HL-60 (cell line): Measurements from ENCODE around the gene CHI3L1.

Experiments
- DNase-seq, 2 experiments: peaks; one replicate each; pipeline ENCODE4 v3.0.0-alpha.2; 2010 to 2020; ENCODE audit warnings: low read depth in 1 of 2, low spot score in 1 of 2
- H3K27ac ChIP-seq: fragments of 250-450 bp; sonication (Bioruptor Pico); replicated peaks from 2 replicates; pipeline ENCODE4 v1.5.1; 2020; ENCODE audit warnings: mild to moderate bottlenecking, moderate library complexity
- H3K27me3 ChIP-seq: fragments of 250-450 bp; sonication (Bioruptor Pico); 2 replicates; pipeline ENCODE4 v1.5.1; 2021; ENCODE audit warnings: mild to moderate bottlenecking, moderate library complexity; ENCODE audit not compliant: insufficient read depth, poor library complexity, severe bottlenecking
- H3K4me3 ChIP-seq: replicated peaks from 2 replicates; pipeline ENCODE4 v1.5.1; 2011; ENCODE audit warnings: mild to moderate bottlenecking, control low read depth, low read length; ENCODE audit not compliant: insufficient read depth
- CTCF ChIP-seq: IDR thresholded peaks from one replicate; pipeline ENCODE4 v1.5.1; 2011; ENCODE audit warnings: low read length, control low read depth, inconsistent platforms; ENCODE audit not compliant: insufficient read depth
- GABPA ChIP-seq: IDR thresholded peaks from 2 replicates; pipeline ENCODE4 v1.6.1; 2012; ENCODE audit warnings: low read depth
- POLR2AphosphoS5 ChIP-seq: IDR thresholded peaks from 2 replicates; pipeline ENCODE4 v1.6.1; 2012; ENCODE audit warnings: low read depth
- SPI1 ChIP-seq: IDR thresholded peaks from 2 replicates; pipeline ENCODE4 v1.6.1; 2012; ENCODE audit warnings: low read depth, mild to moderate bottlenecking, borderline replicate concordance
- TF ChIP-seq, protein P1 (sequence below): IDR thresholded peaks from 2 replicates; pipeline ENCODE4 v1.6.1; 2012; ENCODE audit warnings: low read depth; ENCODE audit not compliant: insufficient replicate concordance

CHI3L1 gene

GRCh38 chr1:203146042-203146369, 40.5 kb downstream of the CHI3L1 start:
- H3K27ac ChIP-seq: no peak overlapping the region
- no peak for DNase-seq
- no peak overlapping the region for H3K4me3 ChIP-seq
- no peak for TF ChIP-seq SPI1
- TF ChIP-seq CTCF: no peak
- TF ChIP-seq, protein P1, sequence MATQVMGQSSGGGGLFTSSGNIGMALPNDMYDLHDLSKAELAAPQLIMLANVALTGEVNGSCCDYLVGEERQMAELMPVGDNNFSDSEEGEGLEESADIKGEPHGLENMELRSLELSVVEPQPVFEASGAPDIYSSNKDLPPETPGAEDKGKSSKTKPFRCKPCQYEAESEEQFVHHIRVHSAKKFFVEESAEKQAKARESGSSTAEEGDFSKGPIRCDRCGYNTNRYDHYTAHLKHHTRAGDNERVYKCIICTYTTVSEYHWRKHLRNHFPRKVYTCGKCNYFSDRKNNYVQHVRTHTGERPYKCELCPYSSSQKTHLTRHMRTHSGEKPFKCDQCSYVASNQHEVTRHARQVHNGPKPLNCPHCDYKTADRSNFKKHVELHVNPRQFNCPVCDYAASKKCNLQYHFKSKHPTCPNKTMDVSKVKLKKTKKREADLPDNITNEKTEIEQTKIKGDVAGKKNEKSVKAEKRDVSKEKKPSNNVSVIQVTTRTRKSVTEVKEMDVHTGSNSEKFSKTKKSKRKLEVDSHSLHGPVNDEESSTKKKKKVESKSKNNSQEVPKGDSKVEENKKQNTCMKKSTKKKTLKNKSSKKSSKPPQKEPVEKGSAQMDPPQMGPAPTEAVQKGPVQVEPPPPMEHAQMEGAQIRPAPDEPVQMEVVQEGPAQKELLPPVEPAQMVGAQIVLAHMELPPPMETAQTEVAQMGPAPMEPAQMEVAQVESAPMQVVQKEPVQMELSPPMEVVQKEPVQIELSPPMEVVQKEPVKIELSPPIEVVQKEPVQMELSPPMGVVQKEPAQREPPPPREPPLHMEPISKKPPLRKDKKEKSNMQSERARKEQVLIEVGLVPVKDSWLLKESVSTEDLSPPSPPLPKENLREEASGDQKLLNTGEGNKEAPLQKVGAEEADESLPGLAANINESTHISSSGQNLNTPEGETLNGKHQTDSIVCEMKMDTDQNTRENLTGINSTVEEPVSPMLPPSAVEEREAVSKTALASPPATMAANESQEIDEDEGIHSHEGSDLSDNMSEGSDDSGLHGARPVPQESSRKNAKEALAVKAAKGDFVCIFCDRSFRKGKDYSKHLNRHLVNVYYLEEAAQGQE: no peak
- TF ChIP-seq POLR2AphosphoS5: no peak
- no peak for TF ChIP-seq GABPA
- no peaks in the 10 kb centered on the region for H3K27me3 ChIP-seq

DNA sequence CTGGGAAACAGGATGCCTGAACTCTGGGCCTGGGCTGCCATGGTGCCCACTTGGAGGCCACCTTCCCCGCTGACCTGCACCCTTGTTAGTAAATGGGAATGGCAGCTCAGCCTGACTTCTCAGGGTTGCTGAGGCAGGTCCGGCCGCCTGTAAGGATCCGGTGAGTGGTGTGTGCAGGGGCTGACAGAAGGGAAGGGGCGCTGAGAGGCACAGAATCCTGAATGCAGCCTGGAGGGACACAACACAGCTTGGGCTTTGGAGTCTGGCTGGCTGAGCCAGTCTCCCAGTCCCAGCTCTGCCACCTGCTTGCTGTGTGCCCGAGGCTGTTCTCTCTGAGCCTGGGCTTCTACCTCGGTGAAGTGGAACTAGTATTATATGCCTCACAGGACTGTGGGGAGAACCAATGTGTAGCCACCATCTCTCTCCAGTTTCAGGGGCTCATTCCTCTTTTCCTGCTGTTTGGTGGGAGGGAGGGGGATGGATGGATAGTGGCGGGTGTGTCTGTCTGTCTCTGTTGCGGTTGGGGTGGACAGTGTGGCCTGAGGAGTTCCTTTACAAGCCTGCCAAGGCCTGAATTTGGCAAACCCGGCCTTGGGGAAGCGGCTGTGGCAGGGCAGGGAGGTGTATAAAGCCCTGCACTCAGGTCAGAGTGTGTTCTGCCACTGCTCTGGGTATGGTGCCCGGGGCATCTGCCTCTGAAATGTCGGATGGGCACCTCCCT, 41.0 kb downstream of the CHI3L1 start:
- Histone ChIP-seq H3K27ac (no peak overlapping the region), H3K4me3 (no peak overlapping the region), H3K27me3 (no peaks in the 10 kb centered on the region)
- TF ChIP-seq SPI1: no peak
- TF ChIP-seq, protein P1: no peak
- no peak for TF ChIP-seq GABPA
- TF ChIP-seq CTCF: no peak
- no peak for DNase-seq

DNA sequence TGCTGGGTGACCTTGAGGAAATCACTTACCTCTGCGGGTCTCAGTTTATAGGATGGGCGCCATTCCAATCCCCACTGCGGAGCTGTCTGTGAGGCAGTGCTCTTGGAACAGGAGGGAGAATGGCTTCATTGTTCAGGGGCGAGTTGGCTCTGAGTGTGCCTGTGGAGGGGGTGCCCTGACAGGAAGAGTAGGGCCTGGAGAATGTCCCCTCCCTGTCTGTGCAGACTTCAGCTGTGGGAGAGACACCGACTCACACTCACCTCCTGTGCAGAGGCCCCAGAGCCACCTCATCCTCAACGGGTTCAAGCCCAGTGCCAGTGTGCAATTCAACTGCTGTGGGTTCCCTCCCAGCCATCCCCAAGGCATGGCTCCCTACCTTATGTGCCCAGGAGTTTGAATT, 41.8 kb downstream of the CHI3L1 start:
- Histone ChIP-seq H3K4me3 (no peak overlapping the region), H3K27ac (no peak overlapping the region), H3K27me3 (no peaks in the 10 kb centered on the region)
- no peak for DNase-seq
- TF ChIP-seq SPI1 (no peak), POLR2AphosphoS5 (no peak), CTCF (no peak), GABPA (no peak)
- TF ChIP-seq, protein P1: no peak
